ENCODE measurements around the gene ARL8A. TPM values are rescaled to one million over a fixed set of nuclear protein-coding genes. Genes with fewer than 3 reads are reported as not detected.

Gene ARL8A
- total and polyA plus RNA-seq, 10 of the 15 experiments (the other 5 are each of a cell fraction or from before 2014, with no cell fraction given): 0.34 to 49.2 (median 15.4) TPM

- TF ChIP-seq USF1 (IDR thresholded peaks at IDR 0.05; ENCODE audit: borderline replicate concordance, extremely low read length, insufficient read depth, low read depth, low read length): no peak
Measured at GRCh38 chr1:202133496-202133895, 11.0 kb downstream of the ARL8A start (continued).

GRCh38 chr1:202133001-202133400 lies 11.5 kb downstream of the ARL8A start:
- Histone ChIP-seq H3K79me2 (ENCODE audit: control insufficient read depth, insufficient read depth, low read length) (no peaks in the 10 kb centered on the region), H3K4me2 (ENCODE audit: control insufficient read depth, insufficient read depth) (no peak overlapping the region), H3K4me3 (no peak overlapping the region), H3K27ac (ENCODE audit: control insufficient read depth, insufficient read depth) (no peak overlapping the region), H4K20me1 (ENCODE audit: control insufficient read depth, insufficient read depth) (peaks cover 3% of the 10 kb centered on the region; the same call in 1 of the 2 replicates), H3K4me1 (ENCODE audit: control insufficient read depth, insufficient read depth, low read length) (no peaks in the 10 kb centered on the region), H3K36me3 (ENCODE audit: control insufficient read depth in 2 of 2, insufficient read depth in 2 of 2, low read length in 1 of 2) (peaks cover 7 to 21% of the 10 kb centered on the region in 2 experiments), H2AFZ (ENCODE audit: control insufficient read depth, low read depth, low read length) (no peak overlapping the region), H3K9ac (ENCODE audit: control insufficient read depth, insufficient read depth, low read length) (no peak overlapping the region), H3K27me3 (replicated peaks in 1 of 2; ENCODE audit: control insufficient read depth in 2 of 2, insufficient read depth in 2 of 2, low read length in 1 of 2) (no peaks in the 10 kb centered on the region), H3K9me3 (replicated peaks; ENCODE audit: control insufficient read depth, insufficient read depth, low read length) (no peaks in the 10 kb centered on the region)
- RAD21 ChIA-PET (ENCODE audit: unreplicated experiment): interaction anchor here (1.4 kb wide), 1 partner anchor 235 kb away, joined by 3 read pairs; no protein-coding TSS in a partner anchor
- SMC1A ChIA-PET (ENCODE audit: uncharacterized antibody, unreplicated experiment): interaction anchor here (0.5 to 0.7 kb wide), 2 partner anchors 132 to 587 kb away, joined by 3 to 5 read pairs; no protein-coding TSS in a partner anchor
- in situ Hi-C loops (cut with MboI): no loop called here
- POLR2A ChIA-PET: interaction anchor here (0.7 kb wide), 1 partner anchor 165 kb away, joined by 3 read pairs; no protein-coding TSS in a partner anchor
- intact Hi-C loops (cut with micrococcal nuclease; ENCODE audit: unreplicated experiment): no loop called here
- DNase-seq (ENCODE audit: low read depth, low spot score): no peak
- no TSS peak for BruUV-seq (replicated peaks)
- ATAC-seq: no peak
- FAIRE-seq: no peak
- 89% methylated on average over 14 of the region's 14 CpGs for WGBS (ENCODE audit: insufficient coverage, insufficient replicate concordance, low lambda C conversion rate, missing lambda C conversion rate)
- CTCF ChIA-PET: interaction anchor here (4.2 kb wide), 2 partner anchors 14 to 133 kb away, joined by 28 to 48 read pairs; no protein-coding TSS in a partner anchor
- TF ChIP-seq ZBED1 (IDR thresholded peaks at IDR 0.05; ENCODE audit: borderline replicate concordance) (no peak), SMAD1 (IDR thresholded peaks at IDR 0.05; ENCODE audit: low read depth, partially characterized antibody) (no peak), JUND (IDR thresholded peaks at IDR 0.05; ENCODE audit: low read depth, low read length) (no peak), NKRF (conservative IDR thresholded peaks at IDR 0.05) (no peak), CHD1 (IDR thresholded peaks at IDR 0.05; ENCODE audit: low read depth, low read length) (no peak), ZNF592 (IDR thresholded peaks at IDR 0.05) (no peak), RAD51 (IDR thresholded peaks at IDR 0.05) (no peak), POU2F2 (IDR thresholded peaks at IDR 0.05; ENCODE audit: borderline replicate concordance, low read depth, low read length) (no peak), MEF2A (IDR thresholded peaks at IDR 0.05; ENCODE audit: insufficient read depth, low read depth, low read length) (no peak), ZNF687 (IDR thresholded peaks at IDR 0.05) (no peak)

All from GM12878 (cell line).